Inferior parietal cortex (tissue), 1 donor: ENCODE measurements around the gene TNRC6B.
"Not testable (repeated sequence)": the region's sequence is repeated elsewhere in the genome, so short reads cannot be mapped to it uniquely, and the experiment has no call there.

ENCODE experiments used
- DNase-seq: peaks from one replicate; pipeline ENCODE4 v3.0.0-alpha.2; 2016; ENCODE audit errors: extremely low spot score

Gene TNRC6B

DNA sequence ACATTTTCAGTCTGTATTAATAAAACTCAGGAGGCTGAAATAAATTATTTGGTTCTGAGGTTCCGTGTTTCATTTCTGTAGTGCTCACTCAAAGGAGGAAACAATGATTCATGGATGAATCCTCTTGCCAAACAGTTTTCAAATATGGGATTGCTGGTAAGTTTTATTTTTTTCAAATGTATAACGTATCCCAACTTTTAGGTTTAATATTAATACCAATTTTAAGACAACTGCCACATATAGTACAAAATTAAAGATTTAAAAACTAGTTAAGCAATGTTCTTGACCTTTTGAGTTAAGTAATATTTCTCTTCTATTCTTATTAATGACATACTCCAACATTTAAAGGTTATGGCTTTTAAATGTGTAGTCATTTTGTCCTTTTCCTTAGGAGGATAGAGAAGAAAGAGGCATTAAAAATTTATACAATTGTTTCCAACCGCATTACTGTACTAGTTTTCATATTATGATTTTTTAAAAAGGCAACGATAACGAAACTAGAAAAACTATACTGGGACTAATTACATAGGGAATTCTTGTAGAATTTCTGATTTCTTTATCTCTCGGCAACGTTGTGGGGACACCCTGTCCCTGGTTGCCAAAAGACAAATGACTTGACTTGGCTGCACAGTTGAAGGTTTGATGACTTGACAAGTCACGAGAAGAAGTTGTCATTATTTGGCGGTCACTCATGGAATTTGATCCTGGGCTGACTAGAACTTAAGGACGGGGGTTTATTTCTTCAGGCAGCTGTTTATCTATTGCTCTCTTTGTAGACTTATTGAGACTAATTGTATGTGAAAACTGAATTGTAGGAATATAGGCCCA, 99.5 kb downstream of the TNRC6B start:
- DNase-seq: no peak

DNA sequence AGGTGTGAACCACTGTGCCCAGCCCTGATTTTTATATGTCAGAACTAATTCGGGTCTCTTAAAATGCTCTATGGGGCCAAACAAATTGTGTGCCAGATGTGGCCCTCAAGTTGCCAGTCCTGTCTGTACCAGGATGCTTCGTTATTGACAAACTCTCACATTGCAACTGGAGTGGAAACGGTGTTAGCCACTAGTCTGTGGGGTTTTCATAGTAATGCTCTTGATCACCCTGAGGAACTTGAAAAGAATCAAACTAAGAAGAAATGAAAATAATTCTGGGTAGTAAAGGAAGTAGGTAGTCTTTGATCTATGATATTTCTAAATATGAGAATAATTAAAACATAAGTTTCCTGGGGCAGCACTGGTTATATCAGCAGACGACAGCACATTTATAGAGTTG, 101.3 kb downstream of the TNRC6B start:
- DNase-seq: no peak

DNA sequence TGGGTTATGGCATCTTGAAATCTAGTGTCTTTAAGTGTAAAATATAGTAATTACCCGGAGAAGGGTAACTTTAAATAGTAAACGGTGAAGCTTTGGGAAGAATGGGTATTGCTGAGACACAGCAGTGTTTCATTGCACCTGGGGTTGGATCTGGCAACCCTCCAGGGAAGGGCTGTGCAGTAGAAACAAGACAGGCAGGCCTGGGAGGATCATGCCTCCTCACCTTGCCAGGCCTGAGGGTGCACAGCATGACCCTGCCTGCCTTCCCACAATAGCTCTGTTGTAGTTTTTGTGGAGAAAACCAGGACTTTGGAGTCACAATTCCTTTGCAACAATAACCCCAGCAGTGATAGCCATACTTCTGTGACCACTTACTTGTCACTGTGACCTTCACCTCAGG, 104.0 kb downstream of the TNRC6B start:
- DNase-seq: no peak

DNA sequence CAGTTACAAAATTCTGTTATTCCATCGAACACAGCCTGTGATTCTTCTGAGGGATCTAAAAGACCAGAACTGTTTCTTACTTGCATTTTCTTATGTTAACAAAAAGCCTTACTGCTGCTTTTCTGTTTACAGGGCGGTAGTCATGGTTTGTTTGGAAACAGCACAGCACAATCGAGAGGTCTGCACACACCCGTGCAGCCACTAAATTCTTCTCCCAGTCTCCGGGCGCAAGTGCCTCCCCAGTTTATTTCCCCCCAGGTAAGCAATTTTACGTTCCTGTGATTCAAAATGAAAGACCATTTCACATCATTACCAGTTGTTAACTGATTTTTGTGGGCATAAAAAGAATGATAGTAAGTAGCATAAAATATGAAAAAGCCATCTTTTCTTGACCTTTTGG, 107.8 kb downstream of the TNRC6B start:
- DNase-seq: no peak

DNA sequence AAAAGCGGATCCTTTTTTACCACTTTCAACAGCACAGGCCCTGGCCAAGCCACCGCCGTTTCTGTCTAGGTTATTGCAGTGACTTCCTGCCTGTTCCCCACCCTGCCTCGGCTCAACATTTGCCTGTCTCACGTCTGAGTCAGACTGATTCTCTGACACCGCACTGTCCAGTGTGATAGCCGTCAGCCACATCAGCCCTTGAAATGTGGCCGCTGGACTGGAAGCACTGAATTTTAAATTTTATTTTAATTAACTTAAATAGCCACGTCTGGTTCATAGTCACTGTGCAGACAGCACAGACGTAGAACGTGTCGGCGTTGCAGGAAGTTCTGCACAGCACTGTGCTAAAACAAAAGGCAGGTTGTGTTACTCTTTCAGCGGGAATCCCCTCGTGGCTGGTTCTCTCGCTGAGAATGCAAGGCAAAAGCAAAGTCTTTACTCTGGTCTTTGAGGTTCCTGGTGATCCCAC, 112.3 kb downstream of the TNRC6B start:
- DNase-seq: no peak

DNA sequence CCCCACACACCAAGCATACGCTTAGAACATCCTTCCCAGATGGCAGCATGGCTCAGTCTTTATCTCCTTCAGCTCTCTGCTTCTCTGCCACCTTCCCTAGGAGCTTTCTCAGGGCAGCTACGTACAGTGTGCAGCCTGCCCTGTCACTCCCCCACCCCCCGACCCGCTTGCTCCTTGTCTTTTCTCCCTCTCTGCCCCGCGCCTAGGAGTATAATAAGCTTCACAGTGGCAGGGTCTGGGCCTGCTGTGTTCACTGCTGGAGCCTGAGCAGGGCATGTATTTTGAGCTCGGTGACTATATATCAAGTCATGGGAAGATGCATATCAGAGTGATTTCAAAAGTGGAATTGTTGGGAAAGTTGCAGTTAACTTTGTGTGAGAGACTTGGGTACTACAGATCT, 112.8 kb downstream of the TNRC6B start:
- no peak for DNase-seq

DNA sequence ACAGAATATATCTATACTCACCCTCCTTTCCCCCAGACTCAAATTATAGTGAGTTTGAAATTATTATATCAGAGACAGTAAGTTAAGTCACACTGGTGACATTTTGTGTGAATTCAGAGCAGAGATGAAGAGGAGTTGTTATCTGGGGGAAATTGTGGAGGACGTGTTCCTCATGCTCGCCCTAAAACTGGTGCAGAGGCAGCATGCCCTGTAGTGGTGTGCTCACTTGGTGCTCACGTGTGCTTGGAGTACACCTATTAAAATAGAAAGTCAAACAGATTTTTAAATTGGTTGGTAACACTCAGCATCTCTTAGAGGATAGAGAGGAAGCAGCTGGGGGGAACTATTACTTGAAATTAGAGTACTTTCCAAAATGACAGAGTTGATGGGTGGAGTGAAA, 117.0 kb downstream of the TNRC6B start:
- DNase-seq: no peak

DNA sequence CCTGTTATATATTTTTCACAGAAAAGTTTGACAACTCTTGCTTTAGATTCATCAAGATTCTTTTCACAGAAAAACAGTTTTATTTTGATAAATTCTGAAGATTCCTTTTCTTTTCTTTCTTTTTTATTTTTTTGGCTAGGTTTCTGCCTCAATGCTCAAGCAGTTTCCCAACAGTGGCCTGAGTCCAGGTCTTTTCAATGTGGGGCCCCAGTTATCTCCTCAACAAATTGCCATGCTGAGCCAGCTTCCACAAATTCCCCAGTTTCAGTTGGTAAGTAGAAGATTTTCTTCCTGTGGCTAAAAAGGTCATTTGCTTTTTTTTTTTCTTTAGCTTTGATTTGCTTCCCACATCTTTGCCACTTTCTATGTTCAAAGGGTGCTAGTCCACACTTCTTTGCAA, 122.6 kb downstream of the TNRC6B start:
- no peak for DNase-seq

DNA sequence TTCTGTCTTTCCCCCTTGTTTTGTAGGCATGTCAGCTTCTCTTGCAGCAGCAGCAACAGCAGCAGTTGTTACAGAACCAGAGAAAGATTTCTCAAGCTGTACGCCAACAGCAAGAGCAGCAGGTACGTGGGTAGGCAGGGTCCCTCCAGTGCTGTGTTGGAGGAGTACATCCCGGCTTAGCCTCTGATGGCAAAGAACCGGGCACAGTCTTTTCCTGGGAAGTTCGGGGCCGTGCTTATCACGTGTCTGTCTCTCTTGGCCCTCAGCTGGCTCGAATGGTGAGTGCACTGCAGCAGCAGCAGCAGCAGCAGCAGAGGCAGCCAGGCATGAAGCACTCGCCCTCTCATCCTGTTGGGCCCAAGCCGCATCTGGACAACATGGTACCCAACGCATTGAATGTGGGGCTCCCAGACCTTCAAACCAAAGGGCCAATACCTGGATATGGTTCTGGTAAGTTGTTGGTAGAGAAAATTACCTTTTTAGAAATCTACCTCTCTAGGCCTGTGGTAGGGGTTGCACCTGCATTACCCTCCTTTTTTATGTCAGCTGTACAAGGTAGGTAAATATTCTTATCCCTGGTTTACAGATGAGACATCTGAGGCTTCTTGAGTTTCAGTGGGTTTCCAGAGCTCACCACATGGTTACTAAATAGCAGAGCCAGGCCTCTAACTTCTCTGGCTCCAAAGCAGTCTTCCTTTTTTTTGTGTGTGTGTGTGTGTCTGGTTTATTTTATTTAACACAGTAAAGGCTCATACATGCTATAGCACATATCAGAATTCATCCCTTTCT, 123.4 kb downstream of the TNRC6B start:
- no peak for DNase-seq

DNA sequence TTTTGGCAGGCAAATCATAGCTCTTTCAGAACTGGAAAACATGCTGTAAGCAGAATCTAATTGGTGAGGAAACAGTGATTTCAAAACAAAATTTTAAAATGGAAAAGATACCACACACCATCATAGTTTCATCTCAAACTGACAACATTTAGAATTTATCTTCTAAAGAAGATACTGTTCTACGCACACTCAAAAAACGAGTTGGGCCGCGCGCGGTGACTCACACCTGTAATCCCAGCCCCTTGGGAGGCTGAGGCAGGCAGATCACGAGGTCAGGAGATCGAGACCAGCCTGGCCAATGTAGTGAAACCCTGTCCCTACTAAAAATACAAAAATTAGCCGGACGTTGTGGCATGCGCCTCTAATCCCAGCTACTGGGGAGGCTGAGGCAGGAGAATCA, 124.4 kb downstream of the TNRC6B start:
- no peak for DNase-seq

DNA sequence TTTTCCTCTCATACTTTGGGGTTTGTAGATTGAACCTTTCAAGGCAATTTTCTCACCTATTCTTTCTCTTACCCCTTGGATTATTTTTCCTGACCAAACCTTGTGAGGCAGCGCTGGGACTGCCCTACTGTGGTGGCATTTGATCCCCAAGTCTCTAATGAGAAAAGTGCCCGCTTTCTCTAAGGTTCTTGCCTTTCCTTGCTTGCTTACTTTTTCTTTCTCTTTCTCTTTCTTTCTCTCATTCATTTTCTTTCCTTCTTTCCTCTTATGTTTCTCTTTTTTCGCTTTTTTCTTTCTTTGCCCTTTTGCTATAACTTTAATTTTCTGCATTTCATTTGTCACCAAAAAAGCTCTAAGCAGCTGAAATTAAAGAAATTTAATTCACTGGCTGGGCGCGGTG, 127.9 kb downstream of the TNRC6B start:
- no peak for DNase-seq

DNA sequence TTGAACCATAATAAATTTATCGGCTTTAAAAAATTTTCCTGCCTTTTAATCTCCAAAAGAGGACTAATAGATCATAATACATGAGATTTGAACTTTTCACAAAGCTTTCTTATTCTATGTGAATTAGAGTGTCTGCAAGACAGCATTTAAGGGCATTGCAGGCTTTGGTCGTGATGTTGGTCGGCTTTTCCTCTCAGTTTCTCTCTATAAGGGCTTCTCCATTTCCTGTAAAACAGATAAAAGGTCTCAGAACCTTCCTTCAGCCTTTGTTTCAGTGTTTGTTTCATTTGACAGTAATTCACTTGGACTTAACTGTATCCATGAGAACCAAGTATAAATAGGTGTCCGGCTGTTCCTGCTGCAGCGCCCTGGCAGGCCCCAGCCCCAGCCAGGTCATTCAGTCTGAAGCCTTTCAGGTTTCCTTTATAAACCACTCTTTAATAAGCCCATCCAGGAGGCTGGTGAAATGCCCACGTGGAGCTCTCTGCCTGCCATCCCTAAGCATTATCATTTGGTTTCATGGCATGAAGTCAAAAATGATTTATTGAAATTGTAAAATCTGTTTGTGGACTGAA, 131.4 kb downstream of the TNRC6B start:
- DNase-seq: no peak

DNA sequence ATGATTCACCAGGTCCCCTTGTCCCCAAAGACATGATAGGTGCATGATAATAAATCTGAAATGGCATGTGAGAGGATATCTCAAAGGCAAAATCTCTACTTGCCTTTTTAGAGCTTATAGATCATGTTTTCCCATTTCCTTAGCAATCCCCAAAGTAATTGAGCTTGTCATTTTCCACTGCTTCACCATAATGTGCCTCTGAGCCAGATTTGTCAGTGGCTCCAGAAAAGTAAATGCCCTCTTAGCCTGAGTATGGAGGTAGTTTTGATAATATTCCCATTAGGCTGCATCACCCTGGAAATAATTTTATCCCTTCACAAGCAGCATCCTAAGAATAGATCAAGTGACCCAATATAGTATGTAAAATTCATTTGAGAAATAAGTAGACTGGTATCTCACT, 131.9 kb downstream of the TNRC6B start:
- DNase-seq: no peak

DNA sequence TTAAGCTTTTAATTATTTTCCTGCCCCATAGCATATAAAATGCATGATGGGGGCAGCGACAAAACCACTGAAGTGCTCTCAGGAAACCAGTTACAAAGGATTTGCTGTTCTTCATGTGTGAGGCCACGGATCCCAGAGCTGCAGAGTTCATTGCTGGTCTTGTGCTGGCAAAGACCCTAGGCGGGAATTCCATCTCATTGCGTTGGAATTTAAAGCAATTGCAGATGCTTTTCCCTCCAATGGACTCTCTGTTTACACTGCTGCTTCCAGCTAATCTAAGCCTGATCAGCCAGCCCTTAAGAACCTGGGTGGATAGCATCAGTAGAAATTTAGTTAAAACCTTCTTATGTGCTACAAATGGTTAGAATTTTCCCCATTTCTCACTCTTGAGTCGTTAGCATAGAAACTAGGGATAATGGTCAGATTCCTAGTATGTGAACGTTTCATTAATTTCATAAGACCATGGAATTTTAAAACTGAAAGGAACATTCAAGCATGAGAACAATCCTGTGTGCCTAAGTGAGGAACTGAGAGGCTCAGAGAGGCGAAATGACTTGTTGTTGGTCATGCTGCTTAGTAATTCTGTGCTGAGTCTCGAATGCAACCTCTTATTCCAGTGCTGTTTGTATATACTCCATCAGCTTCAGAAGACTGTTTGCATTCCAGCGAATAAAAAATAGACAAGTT, 132.5 kb downstream of the TNRC6B start:
- DNase-seq: no peak

DNA sequence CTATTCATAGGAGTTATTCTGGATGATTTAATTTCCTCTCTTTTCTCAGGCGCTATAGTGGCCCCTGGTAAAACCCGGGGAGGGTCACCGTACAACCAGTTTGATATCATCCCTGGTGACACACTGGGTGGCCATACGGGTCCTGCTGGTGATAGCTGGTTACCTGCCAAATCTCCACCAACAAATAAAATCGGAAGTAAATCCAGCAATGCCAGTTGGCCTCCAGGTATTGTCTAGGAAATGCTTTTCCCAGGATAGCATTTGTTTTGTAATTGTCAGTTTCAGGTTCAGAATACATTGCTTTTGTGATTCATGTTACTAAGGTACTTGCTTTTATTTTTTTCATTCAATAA, 133.0 kb downstream of the TNRC6B start:
- no peak for DNase-seq

DNA sequence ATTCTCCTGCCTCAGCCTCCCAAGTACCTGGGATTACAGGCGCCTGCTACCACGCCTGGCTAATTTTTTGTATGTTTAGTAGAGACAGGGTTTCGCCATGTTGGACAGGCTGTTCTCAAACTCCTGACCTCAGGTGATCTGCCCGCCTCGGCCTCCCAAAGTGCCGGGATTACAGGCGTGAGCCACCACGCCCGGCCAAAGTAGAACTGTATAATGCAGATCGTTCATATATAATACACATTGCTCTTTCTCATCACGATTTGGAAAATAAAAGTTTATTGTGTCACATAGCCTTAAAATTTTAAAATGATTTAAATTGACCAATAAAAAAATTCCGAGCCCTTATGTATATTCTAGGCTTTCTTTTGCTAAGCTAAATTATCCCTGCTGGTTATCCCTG, 133.9 kb downstream of the TNRC6B start:
- not testable (repeated sequence) for DNase-seq

DNA sequence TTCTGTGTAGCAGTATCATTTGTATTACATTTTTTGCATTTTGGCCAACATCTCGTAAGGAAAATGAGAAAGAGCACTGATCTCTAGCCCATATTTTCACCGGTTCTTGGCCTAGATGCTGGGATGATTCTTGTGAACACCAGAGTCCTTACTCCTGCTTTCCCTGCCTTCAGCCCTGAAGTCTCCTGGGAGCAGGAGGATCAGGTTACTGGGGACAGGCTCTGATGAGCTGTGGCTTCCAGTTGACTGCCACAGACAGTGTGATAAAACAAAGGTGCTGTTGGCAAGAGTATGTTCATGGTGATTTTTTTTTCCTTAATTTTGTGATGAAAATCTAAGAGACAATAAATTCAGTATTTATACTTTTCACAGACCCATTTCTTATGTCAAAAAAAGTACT, 134.3 kb downstream of the TNRC6B start:
- DNase-seq: no peak

DNA sequence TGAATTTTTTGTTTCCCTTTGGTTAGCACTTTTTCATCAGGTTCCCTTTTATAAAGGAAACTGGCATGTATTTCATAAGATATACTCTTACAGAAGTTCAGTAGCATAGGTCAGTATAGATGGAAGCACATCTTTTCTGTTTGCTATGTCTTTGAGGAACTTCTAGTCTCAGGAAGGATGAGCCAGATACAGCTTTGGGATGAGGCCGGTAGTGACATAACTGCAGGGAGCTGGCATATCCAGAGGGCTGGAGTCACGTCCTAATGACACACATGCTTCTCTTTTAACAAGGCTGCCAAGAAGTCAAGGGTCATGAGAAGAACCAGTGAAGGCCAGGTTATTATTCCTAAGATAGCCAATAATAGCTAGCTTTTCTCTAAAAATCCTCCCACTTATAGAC, 135.3 kb downstream of the TNRC6B start:
- DNase-seq: no peak

DNA sequence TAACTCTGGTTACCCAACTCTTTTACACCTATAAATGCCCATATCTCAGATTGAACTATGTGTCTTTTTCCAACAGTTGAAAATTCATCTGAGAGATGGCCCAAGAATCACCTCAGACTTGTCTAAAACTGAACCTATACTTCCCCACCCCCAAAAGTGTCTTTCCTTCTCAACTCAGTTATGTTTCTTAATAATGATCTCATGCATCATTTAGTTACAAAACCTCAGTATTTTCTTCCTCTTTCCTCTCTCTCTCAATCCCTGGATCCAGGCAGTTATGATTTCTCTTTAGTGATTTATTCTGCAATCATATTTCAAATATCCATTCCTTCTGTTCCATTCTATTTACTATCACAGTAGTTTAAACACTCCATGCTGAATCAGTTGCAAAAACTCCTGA, 136.3 kb downstream of the TNRC6B start:
- DNase-seq: no peak

DNA sequence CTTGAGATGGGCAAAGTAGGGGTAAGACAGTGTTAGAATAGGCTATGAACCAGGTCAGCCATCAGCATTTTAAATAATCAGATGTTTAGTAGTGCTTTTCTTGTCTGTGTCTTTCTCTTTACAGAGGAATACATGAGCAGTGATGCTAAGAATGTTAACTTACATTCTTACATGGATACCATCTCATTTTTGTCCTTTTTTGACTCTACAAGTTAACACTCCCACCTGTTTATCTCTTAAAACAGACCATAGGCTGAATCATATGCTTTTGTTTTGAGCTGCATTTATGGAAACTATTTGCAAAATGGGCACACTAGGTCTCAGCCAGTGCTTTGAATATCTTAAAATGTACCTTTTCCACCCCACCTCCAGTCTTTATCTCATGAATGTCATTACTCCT, 143.0 kb downstream of the TNRC6B start:
- no peak for DNase-seq

DNA sequence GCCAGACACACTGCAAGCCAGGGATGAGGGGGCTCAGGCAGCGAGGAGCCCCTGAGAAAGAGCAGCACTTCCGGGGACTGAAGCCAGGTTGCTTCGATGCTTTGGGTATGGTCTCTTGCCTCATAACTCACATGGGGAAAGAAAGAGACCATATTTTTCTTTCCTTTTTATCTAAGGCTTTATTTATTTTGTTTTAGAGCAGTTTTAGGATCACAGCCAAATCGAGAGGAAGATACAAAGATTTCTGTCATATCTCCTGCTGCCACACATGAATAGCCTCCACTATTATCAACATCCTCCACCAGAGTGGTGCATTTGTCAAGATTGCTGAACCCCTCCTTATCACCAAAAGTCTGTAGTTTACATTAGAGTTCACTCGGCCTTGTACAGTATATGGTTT, 144.3 kb downstream of the TNRC6B start:
- DNase-seq: no peak

DNA sequence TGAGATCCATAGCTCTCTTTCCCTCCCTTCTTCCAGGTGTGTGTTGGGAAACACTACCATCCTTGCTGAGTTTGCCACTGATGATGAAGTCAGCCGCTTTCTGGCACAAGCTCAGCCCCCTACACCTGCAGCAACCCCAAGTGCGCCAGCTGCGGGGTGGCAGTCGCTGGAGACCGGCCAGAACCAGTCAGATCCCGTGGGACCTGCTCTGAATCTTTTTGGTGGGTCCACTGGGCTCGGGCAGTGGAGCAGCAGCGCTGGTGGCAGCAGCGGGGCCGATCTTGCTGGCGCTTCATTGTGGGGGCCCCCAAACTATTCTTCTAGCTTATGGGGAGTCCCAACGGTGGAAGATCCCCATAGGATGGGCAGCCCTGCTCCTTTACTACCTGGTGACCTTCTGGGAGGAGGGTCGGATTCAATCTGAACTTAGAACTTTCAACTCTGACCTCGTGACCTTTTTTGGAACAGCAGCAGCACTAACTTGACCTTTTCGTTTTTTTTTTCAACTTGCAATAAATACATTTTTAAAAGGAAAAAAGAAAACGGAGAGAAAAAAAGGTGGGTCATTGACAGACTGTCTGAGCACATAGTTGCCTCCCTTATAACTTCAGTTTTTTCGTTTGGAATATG, 145.2 kb downstream of the TNRC6B start:
- DNase-seq: no peak
